Lung (tissue), 12 donors: ENCODE data around the gene ABCB6. TPM values are rescaled to one million over a fixed set of nuclear protein-coding genes. Genes with fewer than 3 reads are reported as not detected.

ENCODE experiments used
- ATAC-seq: fragments of 200-7000 bp; cut with Tn5 transposase; one replicate; pipeline ENCODE4 v1.9.1; 2020; ENCODE audit warnings: moderate number of reproducible peaks; ENCODE audit not compliant: insufficient read depth, low FRiP score
- DNase-seq, 3 donors: peaks; one replicate each; pipeline ENCODE4 v3.0.0-alpha.2; 2013 to 2017
- H3K27ac ChIP-seq, 2 donors: one replicate each; pipeline ENCODE4 v1.5.1; 2013; ENCODE audit warnings: mild to moderate bottlenecking in 2 of 2, moderate library complexity in 2 of 2, control low read depth in 1 of 2, inconsistent platforms in 1 of 2, low read depth in 1 of 2, low read length in 1 of 2
- H3K27me3 ChIP-seq, 3 donors: one replicate each; pipeline ENCODE4 v1.5.1; 2013; ENCODE audit warnings: low read length in 2 of 3; ENCODE audit not compliant: control insufficient read depth in 3 of 3, insufficient read depth in 3 of 3
- H3K36me3 ChIP-seq, 4 donors: one replicate each; pipeline ENCODE4 v1.5.1; 2013; ENCODE audit warnings: low read length in 4 of 4, mild to moderate bottlenecking in 1 of 4, moderate library complexity in 1 of 4; ENCODE audit not compliant: control insufficient read depth in 4 of 4, insufficient read depth in 4 of 4
- H3K4me1 ChIP-seq, 5 donors: one replicate each; pipeline ENCODE4 v1.5.1; 2013; ENCODE audit warnings: low read length in 5 of 5, mild to moderate bottlenecking in 2 of 5, moderate library complexity in 1 of 5; ENCODE audit not compliant: control insufficient read depth in 5 of 5, insufficient read depth in 5 of 5
- H3K4me3 ChIP-seq: one replicate; pipeline ENCODE4 v1.5.1; 2013; ENCODE audit warnings: mild to moderate bottlenecking, control low read depth, moderate library complexity
- H3K9ac ChIP-seq, 2 donors: one replicate each; pipeline ENCODE4 v1.5.1; 2013; ENCODE audit warnings: low read length in 2 of 2, control low read depth in 1 of 2; ENCODE audit not compliant: insufficient read depth in 1 of 2
- H3K9me3 ChIP-seq, 4 donors: one replicate each; pipeline ENCODE4 v1.5.1; 2013; ENCODE audit warnings: low read length in 3 of 4, mild to moderate bottlenecking in 1 of 4, moderate library complexity in 1 of 4; ENCODE audit not compliant: control insufficient read depth in 4 of 4, insufficient read depth in 3 of 4
- CTCF ChIP-seq: IDR thresholded peaks from 2 replicates; pipeline ENCODE4 v1.5.1; 2012; ENCODE audit warnings: mild to moderate bottlenecking; ENCODE audit errors: control extremely low read depth, extremely low read depth
- WGBS, 2 donors: extraction: QIAGEN DNeasy Blood & Tissue Kit; methylation state at CpG; one replicate each; pipeline ENCODE4 v1.1.7; 2013; 5-methylcytosine and 5-hydroxymethylcytosine counted together
- polyA plus RNA-seq, 2 donors: library from polyadenylated mRNA; stranded (reverse); fragments of 200-250 nt; gene quantifications; one replicate each; pipeline ENCODE4 v1.2.1, GENCODE V29; 2013
- total RNA-seq, 2 donors: library from RNA; depleted of rRNA in 1 of 2; stranded (reverse); fragments of >200 nt in 1 of 2; gene quantifications; one replicate each; pipeline ENCODE4 v1.2.1, GENCODE V29; 2014 to 2021
- donor health status: control.
- donor health status: control.
- donor health status: Bipolar disorder and iron deficiency.
- donor health status: healthy.
- donor health status: DM: yes; HTN: yes; CAD: no.

ABCB6 gene
- total and polyA plus RNA-seq, 4 donors, result 17.2 to 49.4 (median 34.0) TPM

GRCh38 chr2:219246559-219246958 is 27.8 kb upstream of the ABCB6 start:
- WGBS, 2 donors, result 95% methylated on average over 10 of the region's 10 CpGs
- peaks cover 0 to 15% (median 11%) of the 10 kb centered on the region in 4 donors for H3K36me3 ChIP-seq
- peaks cover 0 to 42% (median 33%) of the 10 kb centered on the region in 5 donors for H3K4me1 ChIP-seq
- no peak for TF ChIP-seq CTCF
- DNase-seq (no peak), ATAC-seq (no peak)
- no peak overlapping the region for H3K27ac ChIP-seq
- H3K27me3 ChIP-seq, result no peaks in the 10 kb centered on the region
- H3K4me3 ChIP-seq, result no peak overlapping the region
- no peak overlapping the region for H3K9ac ChIP-seq
- H3K9me3 ChIP-seq, result no peaks in the 10 kb centered on the region

- Histone ChIP-seq H3K9me3 (no peaks in the 10 kb centered on the region), H3K27me3 (no peaks in the 10 kb centered on the region), H3K36me3 (peaks cover 0 to 15% (median 10%) of the 10 kb centered on the region in 4 donors), H3K27ac (peak overlapping the region; percentile 92 to 99), H3K4me1 (peaks cover 0 to 42% (median 33%) of the 10 kb centered on the region in 5 donors), H3K4me3 (peak overlapping the region; percentile 97), H3K9ac (peak overlapping the region; percentile 89 to 98)
- ATAC-seq (no peak), DNase-seq (no peak)
- WGBS, 2 donors, result 14 to 18% methylated on average over 10 of the region's 10 CpGs
- no peak for TF ChIP-seq CTCF
Observed at GRCh38 chr2:219245899-219246230, 27.1 kb upstream of the ABCB6 start.

GRCh38 chr2:219245148-219245898 is 26.6 kb upstream of the ABCB6 start, which contains the start of the genes GLB1L and STK16:
Gene GLB1L, minus strand, starts transcription at chr2:219245444. Its CDS starts 1,871 bp downstream, at chr2:219243573.
Gene STK16, plus strand, starts transcription at chr2:219245479. Its CDS starts 521 bp downstream, at chr2:219246000.
- no peak for TF ChIP-seq CTCF
- WGBS, 2 donors, result 0 to 1% methylated on average over 46 of the region's 46 CpGs
- Histone ChIP-seq H3K9me3 (no peaks in the 10 kb centered on the region), H3K4me1 (peaks cover 0 to 38% (median 28%) of the 10 kb centered on the region in 5 donors), H3K36me3 (peaks cover 0 to 15% (median 8%) of the 10 kb centered on the region in 4 donors), H3K9ac (peak within 1 kb of the TSS; percentile 89 to 98), H3K27ac (peak within 1 kb of the TSS; percentile 92 to 99), H3K4me3 (peak within 1 kb of the TSS; percentile 97), H3K27me3 (no peaks in the 10 kb centered on the region)
- DNase-seq (peak; percentile 96 to 97 (median 96)), ATAC-seq (peak; percentile 91)
